GM23338 (cell line): ENCODE measurements around the gene PRG3. TPM values are rescaled to one million over a fixed set of nuclear protein-coding genes. Genes with fewer than 3 reads are reported as not detected.

ENCODE experiments used
- ATAC-seq: fragments of 200-7000 bp; cut with Tn5 transposase; 3 replicates; pipeline ENCODE4 v1.9.1; 2020
- DNase-seq: peaks from one replicate; pipeline ENCODE4 v3.0.0-alpha.2; 2015; ENCODE audit warnings: low spot score
- H2AFZ ChIP-seq: fragments of 200-600 bp; sonication (generic); 2 replicates; pipeline ENCODE4 v1.8.0; 2016; ENCODE audit warnings: antibody characterized with exemption, mild to moderate bottlenecking, moderate library complexity
- H3F3A ChIP-seq: fragments of 200-600 bp; sonication (generic); replicated peaks from 2 replicates; pipeline ENCODE4 v1.8.0; 2017; ENCODE audit warnings: antibody characterized with exemption, mixed run types, low read depth
- H3K27ac ChIP-seq: fragments of 200-600 bp; sonication (generic); 2 replicates; pipeline ENCODE4 v1.6.1; 2016; ENCODE audit warnings: low read depth
- H3K27me3 ChIP-seq: fragments of 200-600 bp; sonication (generic); 2 replicates; pipeline ENCODE4 v1.8.0; 2016; ENCODE audit warnings: mild to moderate bottlenecking, mixed run types, moderate library complexity; ENCODE audit not compliant: insufficient read depth
- H3K36me3 ChIP-seq: fragments of 200-600 bp; sonication (generic); 2 replicates; pipeline ENCODE4 v1.8.0; 2016; ENCODE audit warnings: mild to moderate bottlenecking; ENCODE audit not compliant: insufficient read depth
- H3K4me1 ChIP-seq: fragments of 200-600 bp; sonication (generic); 2 replicates; pipeline ENCODE4 v1.8.0; 2016; ENCODE audit warnings: mild to moderate bottlenecking, moderate library complexity; ENCODE audit not compliant: insufficient read depth
- H3K4me2 ChIP-seq: fragments of 200-600 bp; sonication (generic); 2 replicates; pipeline ENCODE4 v1.7.1; 2017; ENCODE audit warnings: mixed run types
- H3K4me3 ChIP-seq: fragments of 200-600 bp; sonication (generic); 2 replicates; pipeline ENCODE4 v1.6.1; 2016; ENCODE audit warnings: mixed run types
- H3K79me2 ChIP-seq: fragments of 200-600 bp; sonication (generic); replicated peaks from 2 replicates; pipeline ENCODE4 v1.8.0; 2017; ENCODE audit warnings: mild to moderate bottlenecking; ENCODE audit not compliant: insufficient read depth
- H3K9me2 ChIP-seq: fragments of 200-600 bp; sonication (generic); 2 replicates; pipeline ENCODE4 v1.8.0; 2017; ENCODE audit not compliant: insufficient read depth
- H4K20me1 ChIP-seq: fragments of 200-600 bp; sonication (generic); replicated peaks from 2 replicates; pipeline ENCODE4 v1.8.0; 2017; ENCODE audit warnings: mild to moderate bottlenecking; ENCODE audit not compliant: insufficient read depth
- H3K27ac Mint-ChIP-seq: 2 replicates; pipeline ENCODE4 v1.8.0; 2020; ENCODE audit warnings: inconsistent platforms, mild to moderate bottlenecking, moderate library complexity, mixed read lengths
- H3K27me3 Mint-ChIP-seq: 3 replicates; pipeline ENCODE4 v1.8.0; 2022; ENCODE audit warnings: low read depth, mild to moderate bottlenecking, moderate library complexity, mixed read lengths, inconsistent platforms; ENCODE audit not compliant: insufficient read depth, poor library complexity
- H3K36me3 Mint-ChIP-seq: 3 replicates; pipeline ENCODE4 v1.8.0; 2021; ENCODE audit warnings: low read depth, mild to moderate bottlenecking, inconsistent platforms, moderate library complexity, mixed read lengths
- H3K4me1 Mint-ChIP-seq: 3 replicates; pipeline ENCODE4 v1.8.0; 2020; ENCODE audit warnings: mild to moderate bottlenecking, inconsistent platforms, mixed read lengths
- H3K4me3 Mint-ChIP-seq: 3 replicates; pipeline ENCODE4 v1.8.0; 2021; ENCODE audit warnings: moderate library complexity, mild to moderate bottlenecking, inconsistent platforms, mixed read lengths
- H3K9me3 Mint-ChIP-seq: 3 replicates; pipeline ENCODE4 v1.8.0; 2020; ENCODE audit warnings: moderate library complexity, mild to moderate bottlenecking, inconsistent platforms, mixed read lengths
- POLR2AphosphoS5 ChIP-seq: IDR thresholded peaks from 2 replicates; pipeline ENCODE4 v1.6.1; 2016; ENCODE audit warnings: antibody characterized with exemption, low read depth
- ZNF331 ChIP-seq: fragments of 250-450 bp; sonication (Bioruptor Pico); IDR thresholded peaks from 2 replicates; pipeline ENCODE4 v1.5.0; 2020; ENCODE audit warnings: low read depth, mild to moderate bottlenecking, moderate library complexity
- polyA plus RNA-seq: library from polyadenylated mRNA; unstranded; fragments of >200 nt; fragmentation: Nextera tagmentation; extraction: Ambion mirVana; gene quantifications from 2 replicates; pipeline ENCODE4 v1.2.1, GENCODE V29; 2016
- total RNA-seq: library from RNA; depleted of rRNA; stranded (reverse); fragments of >200 nt; shearing (Covaris generic); gene quantifications from 2 replicates; pipeline ENCODE4 v1.2.3, GENCODE V29; 2014
- TF ChIP-seq, protein P1 (sequence below): fragments of 250-450 bp; sonication (Bioruptor Pico); IDR thresholded peaks from 2 replicates; pipeline ENCODE4 v1.5.0; 2020; ENCODE audit warnings: mild to moderate bottlenecking, moderate library complexity
- TF ChIP-seq, protein P2 (sequence below), 2 experiments: fragments of 200-600 bp in 1 of 2; sonication (generic) in 1 of 2; conservative IDR thresholded peaks; 2 replicates each; pipeline versions ENCODE4 v1.5.1 to v1.6.1; 2016 to 2017; ENCODE audit warnings: antibody characterized with exemption in 2 of 2, low read depth in 2 of 2, mild to moderate bottlenecking in 2 of 2, moderate library complexity in 1 of 2

Gene PRG3
- total and polyA plus RNA-seq, 2 experiments from 2014 or later, result not detected

DNA sequence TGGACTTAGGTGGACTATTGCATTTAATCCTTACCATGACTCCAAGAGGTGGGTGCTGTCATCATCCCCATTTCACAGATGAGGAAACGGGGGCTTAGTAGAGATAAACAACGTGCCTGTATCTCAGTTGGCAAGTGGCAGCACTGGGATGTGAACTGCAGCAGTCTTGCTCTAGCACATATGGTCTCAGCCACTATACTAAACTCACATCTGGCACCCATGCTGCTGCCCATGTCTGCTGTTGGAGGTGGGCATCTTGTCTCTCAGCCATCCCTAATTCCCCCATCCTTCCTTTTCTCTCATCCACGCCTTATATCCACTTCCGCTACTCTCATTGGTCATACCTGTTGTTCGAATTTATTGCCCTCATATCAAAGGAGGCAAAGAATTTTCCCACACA lies 3.8 kb downstream of the PRG3 start:
- H3K27me3 ChIP-seq, result no peaks in the 10 kb centered on the region
- H3K4me1 Mint-ChIP-seq, result peaks cover 2% of the 10 kb centered on the region; the same call in 2 of the 3 replicates
- no peak overlapping the region for H3K27ac Mint-ChIP-seq
- H3F3A ChIP-seq, result no peaks in the 10 kb centered on the region
- no peaks in the 10 kb centered on the region for H3K4me1 ChIP-seq
- H3K9me3 Mint-ChIP-seq, result peaks cover 3% of the 10 kb centered on the region; the same call in 1 of the 3 replicates
- H2AFZ ChIP-seq, result no peak overlapping the region
- no peaks in the 10 kb centered on the region for H4K20me1 ChIP-seq
- H3K4me2 ChIP-seq, result no peak overlapping the region; the same call in 1 of the 2 replicates
- peaks cover 8% of the 10 kb centered on the region for H3K27me3 Mint-ChIP-seq
- no peak overlapping the region for H3K27ac ChIP-seq
- no peak for TF ChIP-seq ZNF331
- TF ChIP-seq, protein P1, sequence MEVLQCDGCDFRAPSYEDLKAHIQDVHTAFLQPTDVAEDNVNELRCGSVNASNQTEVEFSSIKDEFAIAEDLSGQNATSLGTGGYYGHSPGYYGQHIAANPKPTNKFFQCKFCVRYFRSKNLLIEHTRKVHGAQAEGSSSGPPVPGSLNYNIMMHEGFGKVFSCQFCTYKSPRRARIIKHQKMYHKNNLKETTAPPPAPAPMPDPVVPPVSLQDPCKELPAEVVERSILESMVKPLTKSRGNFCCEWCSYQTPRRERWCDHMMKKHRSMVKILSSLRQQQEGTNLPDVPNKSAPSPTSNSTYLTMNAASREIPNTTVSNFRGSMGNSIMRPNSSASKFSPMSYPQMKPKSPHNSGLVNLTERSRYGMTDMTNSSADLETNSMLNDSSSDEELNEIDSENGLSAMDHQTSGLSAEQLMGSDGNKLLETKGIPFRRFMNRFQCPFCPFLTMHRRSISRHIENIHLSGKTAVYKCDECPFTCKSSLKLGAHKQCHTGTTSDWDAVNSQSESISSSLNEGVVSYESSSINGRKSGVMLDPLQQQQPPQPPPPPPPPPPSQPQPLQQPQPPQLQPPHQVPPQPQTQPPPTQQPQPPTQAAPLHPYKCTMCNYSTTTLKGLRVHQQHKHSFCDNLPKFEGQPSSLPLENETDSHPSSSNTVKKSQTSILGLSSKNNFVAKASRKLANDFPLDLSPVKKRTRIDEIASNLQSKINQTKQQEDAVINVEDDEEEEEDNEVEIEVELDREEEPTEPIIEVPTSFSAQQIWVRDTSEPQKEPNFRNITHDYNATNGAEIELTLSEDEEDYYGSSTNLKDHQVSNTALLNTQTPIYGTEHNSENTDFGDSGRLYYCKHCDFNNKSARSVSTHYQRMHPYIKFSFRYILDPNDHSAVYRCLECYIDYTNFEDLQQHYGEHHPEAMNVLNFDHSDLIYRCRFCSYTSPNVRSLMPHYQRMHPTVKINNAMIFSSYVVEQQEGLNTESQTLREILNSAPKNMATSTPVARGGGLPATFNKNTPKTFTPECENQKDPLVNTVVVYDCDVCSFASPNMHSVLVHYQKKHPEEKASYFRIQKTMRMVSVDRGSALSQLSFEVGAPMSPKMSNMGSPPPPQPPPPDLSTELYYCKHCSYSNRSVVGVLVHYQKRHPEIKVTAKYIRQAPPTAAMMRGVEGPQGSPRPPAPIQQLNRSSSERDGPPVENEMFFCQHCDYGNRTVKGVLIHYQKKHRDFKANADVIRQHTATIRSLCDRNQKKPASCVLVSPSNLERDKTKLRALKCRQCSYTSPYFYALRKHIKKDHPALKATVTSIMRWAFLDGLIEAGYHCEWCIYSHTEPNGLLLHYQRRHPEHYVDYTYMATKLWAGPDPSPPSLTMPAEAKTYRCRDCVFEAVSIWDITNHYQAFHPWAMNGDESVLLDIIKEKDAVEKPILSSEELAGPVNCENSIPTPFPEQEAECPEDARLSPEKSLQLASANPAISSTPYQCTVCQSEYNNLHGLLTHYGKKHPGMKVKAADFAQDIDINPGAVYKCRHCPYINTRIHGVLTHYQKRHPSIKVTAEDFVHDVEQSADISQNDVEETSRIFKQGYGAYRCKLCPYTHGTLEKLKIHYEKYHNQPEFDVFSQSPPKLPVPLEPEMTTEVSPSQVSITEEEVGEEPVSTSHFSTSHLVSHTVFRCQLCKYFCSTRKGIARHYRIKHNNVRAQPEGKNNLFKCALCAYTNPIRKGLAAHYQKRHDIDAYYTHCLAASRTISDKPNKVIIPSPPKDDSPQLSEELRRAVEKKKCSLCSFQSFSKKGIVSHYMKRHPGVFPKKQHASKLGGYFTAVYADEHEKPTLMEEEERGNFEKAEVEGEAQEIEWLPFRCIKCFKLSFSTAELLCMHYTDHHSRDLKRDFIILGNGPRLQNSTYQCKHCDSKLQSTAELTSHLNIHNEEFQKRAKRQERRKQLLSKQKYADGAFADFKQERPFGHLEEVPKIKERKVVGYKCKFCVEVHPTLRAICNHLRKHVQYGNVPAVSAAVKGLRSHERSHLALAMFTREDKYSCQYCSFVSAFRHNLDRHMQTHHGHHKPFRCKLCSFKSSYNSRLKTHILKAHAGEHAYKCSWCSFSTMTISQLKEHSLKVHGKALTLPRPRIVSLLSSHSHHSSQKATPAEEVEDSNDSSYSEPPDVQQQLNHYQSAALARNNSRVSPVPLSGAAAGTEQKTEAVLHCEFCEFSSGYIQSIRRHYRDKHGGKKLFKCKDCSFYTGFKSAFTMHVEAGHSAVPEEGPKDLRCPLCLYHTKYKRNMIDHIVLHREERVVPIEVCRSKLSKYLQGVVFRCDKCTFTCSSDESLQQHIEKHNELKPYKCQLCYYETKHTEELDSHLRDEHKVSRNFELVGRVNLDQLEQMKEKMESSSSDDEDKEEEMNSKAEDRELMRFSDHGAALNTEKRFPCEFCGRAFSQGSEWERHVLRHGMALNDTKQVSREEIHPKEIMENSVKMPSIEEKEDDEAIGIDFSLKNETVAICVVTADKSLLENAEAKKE (CRISPR knock-in tag), result no peak
- TF ChIP-seq, protein P2, sequence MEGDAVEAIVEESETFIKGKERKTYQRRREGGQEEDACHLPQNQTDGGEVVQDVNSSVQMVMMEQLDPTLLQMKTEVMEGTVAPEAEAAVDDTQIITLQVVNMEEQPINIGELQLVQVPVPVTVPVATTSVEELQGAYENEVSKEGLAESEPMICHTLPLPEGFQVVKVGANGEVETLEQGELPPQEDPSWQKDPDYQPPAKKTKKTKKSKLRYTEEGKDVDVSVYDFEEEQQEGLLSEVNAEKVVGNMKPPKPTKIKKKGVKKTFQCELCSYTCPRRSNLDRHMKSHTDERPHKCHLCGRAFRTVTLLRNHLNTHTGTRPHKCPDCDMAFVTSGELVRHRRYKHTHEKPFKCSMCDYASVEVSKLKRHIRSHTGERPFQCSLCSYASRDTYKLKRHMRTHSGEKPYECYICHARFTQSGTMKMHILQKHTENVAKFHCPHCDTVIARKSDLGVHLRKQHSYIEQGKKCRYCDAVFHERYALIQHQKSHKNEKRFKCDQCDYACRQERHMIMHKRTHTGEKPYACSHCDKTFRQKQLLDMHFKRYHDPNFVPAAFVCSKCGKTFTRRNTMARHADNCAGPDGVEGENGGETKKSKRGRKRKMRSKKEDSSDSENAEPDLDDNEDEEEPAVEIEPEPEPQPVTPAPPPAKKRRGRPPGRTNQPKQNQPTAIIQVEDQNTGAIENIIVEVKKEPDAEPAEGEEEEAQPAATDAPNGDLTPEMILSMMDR (conservative IDR thresholded peaks at IDR 0.05; ENCODE audit: low read depth in 2 of 2), result no peak
- TF ChIP-seq POLR2AphosphoS5, result no peak
- no peaks in the 10 kb centered on the region for H3K79me2 ChIP-seq
- no peaks in the 10 kb centered on the region for H3K36me3 Mint-ChIP-seq
- H3K9me2 ChIP-seq, result no peaks in the 10 kb centered on the region
- no peak overlapping the region for H3K4me3 Mint-ChIP-seq
- H3K36me3 ChIP-seq, result no peaks in the 10 kb centered on the region
- ATAC-seq (no peak), DNase-seq (no peak)
- H3K4me3 ChIP-seq, result no peak overlapping the region
